H1 (cell line): ENCODE results near the gene ABHD17B. TPM values are rescaled to one million over a fixed set of nuclear protein-coding genes. Genes with fewer than 3 reads are reported as not detected.

Experiments used
- CTCF ChIA-PET: fragments of 300-600 bp; sonication (Branson Sonifier 250); formaldehyde crosslinking; loops from one replicate; lab custom pipeline; 2021; ENCODE audit not compliant: partially characterized antibody; lab: Charles Lee
- POLR2A ChIA-PET: fragments of 300-600 bp; sonication (Branson Sonifier 250); formaldehyde crosslinking; loops from one replicate; lab custom pipeline; 2021; ENCODE audit warnings: inconsistent platforms; ENCODE audit not compliant: partially characterized antibody; lab: Charles Lee
- DNase-seq, 2 experiments: peaks; one replicate each; pipeline versions ENCODE4 v3.0.0 to v3.0.0-alpha.2; 2010 to 2022; ENCODE audit warnings: low spot score in 2 of 2, low read depth in 1 of 2, mixed read lengths in 1 of 2
- FAIRE-seq: peaks from 2 replicates; lab custom pipeline; 2011; peaks lifted over from hg19 to GRCh38; lab: Jason Lieb, UNC
- H2AFZ ChIP-seq: 2 replicates; pipeline ENCODE4 v1.8.1; 2012; ENCODE audit warnings: low read length, inconsistent platforms
- H2AK5ac ChIP-seq: 2 replicates; pipeline ENCODE4 v1.6.1; 2013; ENCODE audit warnings: low read depth, low read length
- H2BK120ac ChIP-seq: replicated peaks from 2 replicates; pipeline ENCODE3; 2013; ENCODE audit warnings: low read depth, low read length, inconsistent platforms
- H2BK12ac ChIP-seq: 2 replicates; pipeline ENCODE4 v1.6.1; 2013; ENCODE audit warnings: low read depth, low read length
- H2BK15ac ChIP-seq: 2 replicates; pipeline ENCODE4 v1.6.1; 2013; ENCODE audit warnings: low read length
- H2BK20ac ChIP-seq: 2 replicates; pipeline ENCODE4 v1.6.1; 2013; ENCODE audit warnings: low read length
- H2BK5ac ChIP-seq: 2 replicates; pipeline ENCODE4 v1.6.1; 2013; ENCODE audit warnings: low read depth, low read length
- H3K14ac ChIP-seq: 2 replicates; pipeline ENCODE4 v1.6.1; 2013; ENCODE audit warnings: inconsistent platforms; ENCODE audit not compliant: insufficient read length
- H3K18ac ChIP-seq: 2 replicates; pipeline ENCODE4 v1.6.1; 2013; ENCODE audit warnings: low read length; ENCODE audit errors: extremely low read depth
- H3K23ac ChIP-seq: 2 replicates; pipeline ENCODE4 v1.6.1; 2013; ENCODE audit warnings: inconsistent platforms; ENCODE audit not compliant: insufficient read length
- H3K23me2 ChIP-seq: 2 replicates; pipeline ENCODE4 v1.6.1; 2013; ENCODE audit warnings: low read depth, low read length
- H3K27ac ChIP-seq: 2 replicates; pipeline ENCODE4 v1.6.1; 2011; ENCODE audit warnings: low read depth, low read length, inconsistent platforms
- H3K27me3 ChIP-seq, 4 experiments: replicated peaks in 1 of 4; 1 replicate in 1 of 4; 2 replicates in 3 of 4; pipeline versions ENCODE4 v1.6.1 to v1.8.1; 2011 to 2013; ENCODE audit warnings: low read length in 3 of 4, mild to moderate bottlenecking in 3 of 4, inconsistent platforms in 2 of 4, mixed read lengths in 2 of 4, moderate library complexity in 1 of 4; ENCODE audit not compliant: control insufficient read depth in 3 of 4, insufficient read depth in 3 of 4; ENCODE audit errors: extremely low read depth in 1 of 4
- H3K36me3 ChIP-seq, 4 experiments: 2 replicates each; pipeline versions ENCODE4 v1.6.1 to v1.8.1; 2011 to 2013; ENCODE audit warnings: mild to moderate bottlenecking in 4 of 4, low read length in 3 of 4, moderate library complexity in 2 of 4, control low read depth in 1 of 4, inconsistent platforms in 1 of 4; ENCODE audit not compliant: insufficient read depth in 4 of 4, control insufficient read depth in 2 of 4
- H3K4ac ChIP-seq: replicated peaks from 2 replicates; pipeline ENCODE3; 2013; ENCODE audit warnings: low read length, low read depth, mixed read lengths, inconsistent platforms; ENCODE audit not compliant: insufficient read length
- H3K4me1 ChIP-seq, 4 experiments: replicated peaks in 1 of 4; 1 replicate in 1 of 4; 2 replicates in 3 of 4; pipeline versions ENCODE4 v1.6.1 to v1.8.1; 2011 to 2013; ENCODE audit warnings: low read length in 3 of 4, inconsistent platforms in 2 of 4, mixed read lengths in 1 of 4; ENCODE audit not compliant: insufficient read depth in 4 of 4, control insufficient read depth in 3 of 4
- H3K4me2 ChIP-seq, 2 experiments: 2 replicates each; pipeline versions ENCODE4 v1.6.1 to v1.8.1; 2011 to 2013; ENCODE audit warnings: low read depth in 2 of 2, low read length in 2 of 2, control low read depth in 1 of 2, inconsistent platforms in 1 of 2, mild to moderate bottlenecking in 1 of 2; ENCODE audit not compliant: insufficient read depth in 1 of 2
- H3K4me3 ChIP-seq, 4 experiments: fragments of 200-600, 300-600 bp in 1 of 4; sonication (generic), shearing (Covaris generic), sonication (Bioruptor Twin) in 1 of 4; 2 replicates each; pipeline versions ENCODE4 v1.5.1 to v1.8.1; 2011 to 2016; ENCODE audit warnings: low read length in 4 of 4, low read depth in 3 of 4, control low read depth in 2 of 4, inconsistent platforms in 2 of 4, mild to moderate bottlenecking in 2 of 4, mixed read lengths in 1 of 4, moderate library complexity in 1 of 4; ENCODE audit not compliant: insufficient read depth in 2 of 4; ENCODE audit errors: extremely low read depth in 1 of 4
- H3K56ac ChIP-seq: replicated peaks from 2 replicates; pipeline ENCODE3; 2013; ENCODE audit warnings: low read depth, mild to moderate bottlenecking, mixed read lengths, low read length, inconsistent platforms; ENCODE audit not compliant: insufficient read length
- H3K79me1 ChIP-seq: 2 replicates; pipeline ENCODE4 v1.6.1; 2013; ENCODE audit warnings: low read depth, low read length, control low read depth
- H3K79me2 ChIP-seq, 2 experiments: 2 replicates each; pipeline versions ENCODE4 v1.6.1 to v1.8.1; 2012 to 2013; ENCODE audit warnings: low read length in 2 of 2, mild to moderate bottlenecking in 2 of 2, inconsistent platforms in 1 of 2; ENCODE audit not compliant: insufficient read depth in 2 of 2, control insufficient read depth in 1 of 2
- H3K9ac ChIP-seq, 4 experiments: replicated peaks in 1 of 4; 1 replicate in 1 of 4; 2 replicates in 3 of 4; pipeline versions ENCODE4 v1.6.1 to v1.8.1; 2011 to 2013; ENCODE audit warnings: low read depth in 3 of 4, low read length in 3 of 4, control low read depth in 2 of 4, mild to moderate bottlenecking in 2 of 4, moderate library complexity in 2 of 4, inconsistent platforms in 1 of 4; ENCODE audit errors: extremely low read depth in 1 of 4
- H3K9me3 ChIP-seq, 2 experiments: 2 replicates each; pipeline versions ENCODE4 v1.6.1 to v1.8.1; 2012 to 2013; ENCODE audit warnings: mild to moderate bottlenecking in 2 of 2, moderate library complexity in 2 of 2, control low read depth in 1 of 2, inconsistent platforms in 1 of 2, low read depth in 1 of 2, low read length in 1 of 2, mixed read lengths in 1 of 2; ENCODE audit not compliant: insufficient read depth in 2 of 2
- H4K20me1 ChIP-seq, 2 experiments: replicated peaks in 1 of 2; 2 replicates each; pipeline versions ENCODE3 to v1.8.1; 2011 to 2013; ENCODE audit warnings: inconsistent platforms in 2 of 2, low read length in 2 of 2, mild to moderate bottlenecking in 1 of 2; ENCODE audit not compliant: insufficient read depth in 2 of 2, control insufficient read depth in 1 of 2
- H4K5ac ChIP-seq: 2 replicates; pipeline ENCODE4 v1.6.1; 2013; ENCODE audit warnings: low read length, low read depth, mixed read lengths, inconsistent platforms; ENCODE audit not compliant: insufficient read length
- H4K8ac ChIP-seq: 2 replicates; pipeline ENCODE4 v1.8.0; 2013; ENCODE audit warnings: mild to moderate bottlenecking, moderate library complexity, low read length, inconsistent platforms; ENCODE audit not compliant: insufficient read depth; ENCODE audit errors: extremely low read depth
- H4K91ac ChIP-seq: replicated peaks from 2 replicates; pipeline ENCODE3; 2013; ENCODE audit warnings: low read length, mixed read lengths, inconsistent platforms; ENCODE audit not compliant: insufficient read length
- ASH2L ChIP-seq: fragments of 200-600, 300-600 bp; sonication (generic); IDR thresholded peaks from one replicate; pipeline ENCODE4 v1.7.1; 2017; ENCODE audit warnings: low read length
- EGR1 ChIP-seq: IDR thresholded peaks from 2 replicates; pipeline ENCODE4 v1.6.1; 2011; ENCODE audit warnings: low read depth, low read length, borderline replicate concordance
- RXRA ChIP-seq: IDR thresholded peaks from 2 replicates; pipeline ENCODE4 v1.6.1; 2011; ENCODE audit warnings: low read depth, mild to moderate bottlenecking, low read length, moderate library complexity; ENCODE audit not compliant: insufficient read depth
- SIRT6 ChIP-seq: IDR thresholded peaks from one replicate; pipeline ENCODE4 v1.7.1; 2012; ENCODE audit warnings: low read length, inconsistent platforms
- WGBS, 2 experiments: shearing (Covaris generic) in 1 of 2; methylation state at CpG; one replicate each; pipeline versions ENCODE4 v1.1.6 to v1.1.7; 2013 to 2015; ENCODE audit warnings: low lambda C conversion rate in 2 of 2, mixed read lengths in 2 of 2, inconsistent platforms in 1 of 2, low coverage in 1 of 2, missing lambda C conversion rate in 1 of 2; ENCODE audit not compliant: insufficient replicate concordance in 2 of 2, insufficient coverage in 1 of 2, insufficient read length in 1 of 2; ENCODE audit errors: extremely low coverage in 1 of 2, missing lambda C conversion rate in 1 of 2; 5-methylcytosine and 5-hydroxymethylcytosine counted together
- polyA plus RNA-seq, 7 experiments: library from polyadenylated mRNA; depleted of rRNA in 3 of 7; stranded (reverse) in 5 of 7; unstranded in 2 of 7; fragments of >200 nt in 5 of 7; fragments of 200-250 nt in 2 of 7; gene quantifications; 1 replicate in 5 of 7; 2 replicates in 1 of 7; 4 replicates in 1 of 7; pipeline versions ENCODE4 v1.2.1 to v1.2.3, GENCODE V29; 2011 to 2013; ENCODE audit warnings: missing spikeins in 2 of 7, mixed read lengths in 2 of 7
- total RNA-seq: library from RNA; stranded (reverse); fragmentation: NEBNext Ultra II Directional; extraction: Animal tissue kit (Norgen Biotek cat#: 25700); gene quantifications from 2 replicates; pipeline ENCODE4 v1.2.1, GENCODE V29; 2021

ABHD17B gene
- total and polyA plus RNA-seq, 2 of the 8 experiments (the other 6 are each of a cell fraction or from before 2014, with no cell fraction given): 37.2 to 60.8 TPM

DNA sequence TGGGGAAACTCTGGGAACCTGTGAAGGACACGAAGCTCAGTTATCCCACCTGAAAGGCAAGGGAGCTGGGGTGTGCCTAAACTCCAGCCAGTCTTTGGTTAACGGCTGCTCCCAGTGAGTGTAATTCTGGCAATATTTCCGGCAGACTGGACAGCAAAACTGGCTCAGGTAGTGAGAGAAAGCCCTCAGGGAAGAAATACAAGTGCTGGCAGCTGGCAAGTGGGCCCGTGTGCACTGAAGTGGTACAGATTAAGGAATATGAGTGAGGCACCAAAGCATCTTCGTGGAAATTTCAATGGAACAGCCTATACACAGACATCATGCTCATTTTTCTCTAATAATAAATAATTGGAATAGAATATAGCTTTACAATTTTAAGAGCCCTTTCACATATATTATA is 56.2 kb downstream of the ABHD17B start:
- Histone ChIP-seq H3K4me3 (no peak overlapping the region), H3K4me1 (no peaks in the 10 kb centered on the region; a peak in 1 of 7 replicates), H3K56ac (no peak overlapping the region), H3K27me3 (no peaks in the 10 kb centered on the region), H3K23ac (no peak overlapping the region), H4K91ac (no peak overlapping the region), H2BK15ac (no peak overlapping the region), H3K27ac (no peak overlapping the region), H3K4me2 (no peak overlapping the region), H2BK20ac (no peak overlapping the region), H2BK5ac (no peak overlapping the region), H2AK5ac (no peak overlapping the region), H2BK12ac (no peak overlapping the region), H4K20me1 (no peaks in the 10 kb centered on the region), H2AFZ (no peak overlapping the region), H3K4ac (no peak overlapping the region), H3K36me3 (no peaks in the 10 kb centered on the region; a peak in 2 of 8 replicates), H4K5ac (no peak overlapping the region), H3K9ac (no peak overlapping the region), H2BK120ac (no peak overlapping the region)
- CTCF ChIA-PET: interaction anchor here (2.1 kb wide), 1 partner anchor 35 kb away, joined by 12 read pairs; no protein-coding TSS in a partner anchor
- WGBS, 2 experiments: 96% methylated on average over 5 of the region's 5 CpGs; no CpG with 5 or more reads in 1 of the 2 experiments
- FAIRE-seq: no peak
- DNase-seq: no peak
- POLR2A ChIA-PET: interaction anchor here (0.5 to 2.0 kb wide), 2 partner anchors 23 to 56 kb away, joined by 3 to 6 read pairs; partner anchors contain the start of genes ABHD17B and C9orf85
- TF ChIP-seq RXRA (no peak), SIRT6 (no peak), ASH2L (no peak), EGR1 (no peak)
- TF ChIP-seq, all 59 proteins: peak for 0
- H3K79me2 ChIP-seq: no peaks in the 10 kb centered on the region
- no peak overlapping the region for H4K8ac ChIP-seq
- H3K23me2 ChIP-seq: no peaks in the 10 kb centered on the region
- no peak overlapping the region for H3K14ac ChIP-seq
- H3K79me1 ChIP-seq: no peaks in the 10 kb centered on the region
- H3K9me3 ChIP-seq: no peaks in the 10 kb centered on the region; a peak in 1 of 4 replicates
- H3K18ac ChIP-seq: no peak overlapping the region
